HG02642 (cell line): Measurements from ENCODE around the gene SOX2.

Experiments
- ATAC-seq: cut with Tn5 transposase; IDR thresholded peaks from one replicate; pipeline ENCODE4 v1.9.1; 2021; ENCODE audit warnings: mild to moderate bottlenecking; ENCODE audit not compliant: unreplicated experiment, poor library complexity

The SOX2 gene

GRCh38 chr3:181703601-181704420 is 7.9 kb upstream of the SOX2 start:
- no peak for ATAC-seq

- ATAC-seq, result no peak
Measured at GRCh38 chr3:181704421-181705085, 7.2 kb upstream of the SOX2 start.

GRCh38 chr3:181705086-181705480 is 6.6 kb upstream of the SOX2 start:
- no peak for ATAC-seq

DNA sequence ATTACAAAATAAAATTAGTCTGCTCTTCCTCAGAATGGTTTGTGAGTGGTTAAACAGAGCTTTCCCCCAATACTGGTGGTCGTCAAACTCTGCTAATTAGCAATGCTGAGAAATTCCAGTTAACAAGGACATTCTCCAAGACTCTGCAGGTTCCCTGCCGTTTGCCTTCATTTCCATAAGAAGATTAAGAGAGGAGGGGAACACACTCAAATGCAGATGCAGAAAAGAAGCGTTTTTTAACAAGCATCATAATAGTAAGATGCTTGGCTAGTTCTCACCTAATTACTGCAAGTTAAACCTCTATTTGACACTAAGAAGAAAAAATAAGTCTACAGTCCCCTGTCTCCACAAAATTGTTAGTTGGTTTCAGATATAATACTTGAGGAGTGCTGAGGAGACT is 3.7 kb upstream of the SOX2 start:
- no peak for ATAC-seq

DNA sequence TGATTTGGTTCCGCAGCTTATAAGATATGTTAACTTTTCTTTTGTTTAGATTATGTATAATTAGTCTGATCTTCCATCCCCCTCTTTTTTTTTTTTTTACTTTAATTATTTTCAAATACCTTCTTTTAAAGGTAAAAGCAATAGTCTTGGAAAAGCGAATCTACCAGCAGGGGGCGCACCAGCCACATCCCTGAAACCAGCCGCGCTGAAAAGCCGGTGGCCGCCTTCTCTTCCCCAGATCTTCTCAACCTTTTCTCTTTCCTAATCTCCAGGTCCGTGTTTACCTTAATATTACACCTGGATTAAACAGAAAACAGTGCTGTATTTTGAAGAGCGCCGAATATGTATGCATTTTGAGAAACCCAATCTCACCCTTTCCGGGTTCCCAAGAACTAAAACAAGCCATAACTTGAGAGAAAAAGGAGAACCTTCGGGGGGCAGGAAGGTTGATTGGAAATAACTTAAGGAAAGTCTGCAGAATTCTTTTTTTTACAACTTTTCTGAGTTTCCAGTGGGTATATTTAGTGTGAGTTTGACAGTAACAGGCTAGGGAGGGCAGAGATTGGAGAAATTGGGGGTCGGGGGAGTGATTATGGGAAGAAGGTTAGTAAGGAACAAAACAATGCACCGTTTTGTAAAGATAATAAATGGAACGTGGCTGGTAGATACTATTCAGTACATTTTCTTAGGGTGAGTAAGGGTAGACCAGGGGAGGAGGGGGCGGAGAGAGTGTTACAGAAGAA is 2.0 kb upstream of the SOX2 start:
- peak; percentile 55 for ATAC-seq

GRCh38 chr3:181710345-181711291 is 1.1 kb upstream of the SOX2 start:
- ATAC-seq, result no peak

GRCh38 chr3:181712226-181712552 is 464 bp downstream of the SOX2 start:
- ATAC-seq, result no peak

- no peak for ATAC-seq
Measured at GRCh38 chr3:181712553-181713279, 991 bp downstream of the SOX2 start.

GRCh38 chr3:181713280-181713647 is 1.5 kb downstream of the SOX2 start:
- no peak for ATAC-seq

DNA sequence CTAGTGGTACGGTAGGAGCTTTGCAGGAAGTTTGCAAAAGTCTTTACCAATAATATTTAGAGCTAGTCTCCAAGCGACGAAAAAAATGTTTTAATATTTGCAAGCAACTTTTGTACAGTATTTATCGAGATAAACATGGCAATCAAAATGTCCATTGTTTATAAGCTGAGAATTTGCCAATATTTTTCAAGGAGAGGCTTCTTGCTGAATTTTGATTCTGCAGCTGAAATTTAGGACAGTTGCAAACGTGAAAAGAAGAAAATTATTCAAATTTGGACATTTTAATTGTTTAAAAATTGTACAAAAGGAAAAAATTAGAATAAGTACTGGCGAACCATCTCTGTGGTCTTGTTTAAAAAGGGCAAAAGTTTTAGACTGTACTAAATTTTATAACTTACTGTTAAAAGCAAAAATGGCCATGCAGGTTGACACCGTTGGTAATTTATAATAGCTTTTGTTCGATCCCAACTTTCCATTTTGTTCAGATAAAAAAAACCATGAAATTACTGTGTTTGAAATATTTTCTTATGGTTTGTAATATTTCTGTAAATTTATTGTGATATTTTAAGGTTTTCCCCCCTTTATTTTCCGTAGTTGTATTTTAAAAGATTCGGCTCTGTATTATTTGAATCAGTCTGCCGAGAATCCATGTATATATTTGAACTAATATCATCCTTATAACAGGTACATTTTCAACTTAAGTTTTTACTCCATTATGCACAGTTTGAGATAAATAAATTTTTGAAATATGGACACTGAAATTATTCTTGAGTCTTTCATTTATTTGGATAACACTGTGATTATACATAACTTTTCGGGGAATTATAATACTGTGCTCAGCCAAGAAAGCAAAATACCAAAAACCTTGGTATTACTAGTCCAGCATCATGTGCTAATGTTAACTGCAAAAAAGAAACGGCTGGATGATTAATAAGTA is 2.2 kb downstream of the SOX2 start:
- no peak for ATAC-seq

DNA sequence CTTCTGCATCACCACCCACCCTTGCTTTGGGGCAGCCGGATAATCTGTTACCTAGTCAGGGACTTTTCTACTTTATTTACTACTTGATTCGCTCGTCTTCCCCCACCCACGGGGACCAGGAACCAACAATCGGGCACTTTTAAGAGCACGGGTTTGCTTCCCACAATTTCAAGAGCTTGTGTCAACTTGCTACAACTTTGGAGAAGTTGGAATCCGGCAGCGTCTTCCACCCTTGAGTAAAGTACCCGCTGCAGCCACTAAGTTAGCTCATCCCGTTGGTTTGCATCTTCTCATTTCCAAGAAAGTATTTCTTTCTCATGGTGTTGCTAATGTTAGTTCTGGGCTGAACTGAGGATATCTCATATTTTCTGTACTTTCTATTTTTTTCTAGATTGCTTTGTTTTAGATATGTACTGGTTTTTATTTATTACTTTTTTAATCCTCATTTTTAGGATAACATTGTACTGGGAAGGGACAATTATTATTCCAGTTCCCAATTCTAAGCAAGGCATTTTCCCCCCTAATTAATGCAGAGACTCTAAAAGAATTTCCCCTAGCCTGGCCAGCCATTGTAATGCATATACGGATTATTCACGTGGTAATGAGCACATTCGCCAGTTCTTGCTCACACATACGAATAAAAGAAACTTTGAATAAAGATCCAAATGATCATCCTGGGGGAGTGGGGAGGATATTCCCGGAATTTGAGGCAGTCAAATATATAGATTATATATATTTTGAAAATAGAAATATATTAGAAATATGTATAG is 4.0 kb downstream of the SOX2 start:
- no peak for ATAC-seq

DNA sequence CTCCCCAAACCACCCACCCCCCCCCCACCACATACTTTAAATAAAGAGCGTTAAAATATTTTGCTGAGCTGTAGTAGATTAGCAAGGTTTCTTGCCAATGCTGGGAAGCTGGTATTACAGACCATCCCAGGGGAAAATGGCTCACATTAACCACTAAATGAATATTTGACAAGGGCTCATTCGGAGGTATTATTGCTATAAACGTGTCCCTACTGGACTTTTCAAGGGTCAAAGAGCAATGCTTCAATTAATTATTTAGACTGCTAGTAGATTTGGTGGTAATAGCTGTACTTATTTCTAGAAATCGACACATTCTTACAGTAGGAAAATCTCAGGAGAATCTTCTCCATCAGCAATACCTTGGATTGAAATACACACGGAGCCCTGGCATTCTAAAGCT is 5.2 kb downstream of the SOX2 start:
- ATAC-seq, result no peak

DNA sequence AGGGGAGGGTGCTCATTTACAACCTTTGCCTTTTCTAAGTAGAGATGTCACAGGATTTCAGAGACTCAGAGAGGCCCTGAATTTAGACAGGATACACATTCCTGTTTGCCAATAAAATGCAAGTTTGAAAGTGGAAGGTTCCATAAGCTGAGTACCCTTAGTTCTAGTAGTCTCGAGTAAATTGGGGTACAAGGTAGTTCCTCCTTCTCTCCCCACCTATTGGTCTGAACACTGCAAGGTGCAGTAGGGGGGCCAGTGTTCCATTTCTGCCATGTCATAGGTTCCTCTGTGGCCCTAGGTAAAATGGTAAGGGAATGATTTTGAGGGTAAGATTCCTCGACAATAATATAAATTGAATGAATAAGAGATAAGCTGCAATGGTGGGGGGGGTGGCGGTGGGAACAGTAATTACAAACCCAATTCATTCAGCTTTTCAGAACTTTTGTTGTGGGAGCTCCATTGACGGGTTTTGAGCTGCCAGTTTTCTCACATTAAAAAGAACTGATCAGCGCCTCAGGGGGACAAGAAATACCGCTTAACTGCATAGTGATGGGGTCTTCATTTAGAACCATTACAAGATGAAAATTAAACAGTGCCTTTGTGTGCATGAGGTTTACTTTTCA is 5.9 kb downstream of the SOX2 start:
- no peak for ATAC-seq

GRCh38 chr3:181718369-181718768 is 6.6 kb downstream of the SOX2 start:
- ATAC-seq, result no peak

DNA sequence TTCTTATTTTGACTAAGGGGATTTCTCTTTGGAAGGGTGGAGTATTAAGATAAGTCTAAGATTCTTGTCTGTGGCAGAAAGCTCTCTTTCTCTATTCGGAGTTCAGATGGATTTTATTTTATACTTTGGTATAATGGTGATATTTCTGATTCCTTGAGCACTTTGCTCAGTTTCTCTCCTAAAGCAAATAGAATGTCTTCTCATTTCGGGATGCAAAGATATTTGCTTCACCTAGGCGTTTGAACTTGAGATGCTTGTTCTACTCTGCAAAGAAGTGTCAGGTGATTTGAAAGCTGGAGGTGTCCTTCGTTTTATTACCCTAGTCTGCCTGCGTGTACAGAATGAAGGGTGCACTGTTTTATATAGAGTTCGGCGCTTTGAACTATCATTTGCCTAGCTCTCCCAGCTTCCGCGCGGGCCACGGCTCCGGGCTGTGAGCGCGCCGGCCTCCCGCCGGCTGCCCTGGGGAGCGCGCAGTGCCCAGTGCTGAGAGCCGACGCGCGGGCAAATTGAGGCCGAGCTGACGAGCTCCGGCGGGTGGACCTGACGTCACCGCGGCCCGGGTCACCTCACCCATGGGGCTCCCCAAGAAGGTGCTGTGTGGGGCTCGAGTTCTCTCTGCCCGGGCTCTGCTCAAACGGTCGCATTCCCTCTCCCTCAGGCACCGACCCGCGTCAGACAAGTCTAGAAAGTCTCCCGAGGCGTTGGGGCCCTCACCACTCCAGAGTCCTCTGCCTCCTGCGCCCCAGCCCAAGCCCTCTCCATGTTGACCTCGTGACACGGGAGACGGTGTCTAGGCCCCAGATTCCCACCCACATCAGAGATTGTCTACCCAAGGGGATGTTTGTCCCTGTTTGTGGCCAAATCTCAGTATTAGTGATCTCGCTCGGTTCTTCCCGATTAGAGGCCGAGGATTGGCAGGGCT is 7.5 kb downstream of the SOX2 start:
- ATAC-seq, result no peak

GRCh38 chr3:181719991-181720680 is 8.4 kb downstream of the SOX2 start:
- ATAC-seq, result no peak
